ENCODE data around the gene NUP62CL.

The NUP62CL gene

DNA sequence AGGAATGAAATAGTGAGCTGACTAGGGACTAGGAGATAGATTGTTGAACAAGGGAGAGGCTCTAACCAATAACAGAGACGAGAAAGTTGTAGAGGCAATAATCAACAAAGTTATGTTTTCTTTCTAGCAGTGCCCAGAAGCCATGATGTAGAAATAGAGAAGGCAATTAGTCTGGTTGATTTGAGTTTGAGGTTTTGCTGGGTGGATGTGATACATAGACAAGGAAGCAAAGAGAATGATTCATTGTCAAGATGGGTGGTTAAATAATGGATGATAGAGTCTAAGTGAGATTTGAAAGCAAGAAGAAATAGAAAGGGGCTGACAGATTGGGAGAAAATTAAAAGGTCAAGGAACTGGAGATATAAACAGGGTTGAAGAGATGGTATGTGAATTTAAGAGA, 98.8 kb downstream of the NUP62CL start:
- no peaks in the 10 kb centered on the region for H3K79me2 ChIP-seq (ENCODE audit: control insufficient read depth, low read length)
- no peaks in the 10 kb centered on the region for H4K20me1 ChIP-seq (ENCODE audit: control insufficient read depth, insufficient read depth, low read depth, low read length)
- H3K4me2 ChIP-seq (ENCODE audit: low read length), result no peak overlapping the region
- TF ChIP-seq, protein P1, sequence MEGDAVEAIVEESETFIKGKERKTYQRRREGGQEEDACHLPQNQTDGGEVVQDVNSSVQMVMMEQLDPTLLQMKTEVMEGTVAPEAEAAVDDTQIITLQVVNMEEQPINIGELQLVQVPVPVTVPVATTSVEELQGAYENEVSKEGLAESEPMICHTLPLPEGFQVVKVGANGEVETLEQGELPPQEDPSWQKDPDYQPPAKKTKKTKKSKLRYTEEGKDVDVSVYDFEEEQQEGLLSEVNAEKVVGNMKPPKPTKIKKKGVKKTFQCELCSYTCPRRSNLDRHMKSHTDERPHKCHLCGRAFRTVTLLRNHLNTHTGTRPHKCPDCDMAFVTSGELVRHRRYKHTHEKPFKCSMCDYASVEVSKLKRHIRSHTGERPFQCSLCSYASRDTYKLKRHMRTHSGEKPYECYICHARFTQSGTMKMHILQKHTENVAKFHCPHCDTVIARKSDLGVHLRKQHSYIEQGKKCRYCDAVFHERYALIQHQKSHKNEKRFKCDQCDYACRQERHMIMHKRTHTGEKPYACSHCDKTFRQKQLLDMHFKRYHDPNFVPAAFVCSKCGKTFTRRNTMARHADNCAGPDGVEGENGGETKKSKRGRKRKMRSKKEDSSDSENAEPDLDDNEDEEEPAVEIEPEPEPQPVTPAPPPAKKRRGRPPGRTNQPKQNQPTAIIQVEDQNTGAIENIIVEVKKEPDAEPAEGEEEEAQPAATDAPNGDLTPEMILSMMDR (IDR thresholded peaks at IDR 0.05; ENCODE audit: low read depth, low read length, poor library complexity, severe bottlenecking), result no peak
- no peak for TF ChIP-seq EZH2phosphoT487 (IDR thresholded peaks at IDR 0.05; ENCODE audit: borderline replicate concordance, low read length)
- H3K4me3 ChIP-seq (ENCODE audit: low read length), result no peak overlapping the region
- H3K4me1 ChIP-seq (ENCODE audit: control insufficient read depth, low read length), result peaks cover 7% of the 10 kb centered on the region
- H3K9me2 ChIP-seq (replicated peaks; ENCODE audit: control insufficient read depth, low read length), result no peaks in the 10 kb centered on the region
- no peaks in the 10 kb centered on the region for H3K9me3 ChIP-seq (ENCODE audit: control insufficient read depth, insufficient read depth, low read length)
- no peaks in the 10 kb centered on the region for H3F3A ChIP-seq (ENCODE audit: control insufficient read depth, insufficient read depth)
- H3K27me3 ChIP-seq (ENCODE audit: control insufficient read depth, low read length), result no peaks in the 10 kb centered on the region
- H3K27ac ChIP-seq (ENCODE audit: low read depth, low read length), result no peak overlapping the region
- peaks cover 23% of the 10 kb centered on the region for H3K36me3 ChIP-seq (ENCODE audit: control insufficient read depth, low read length)

DNA sequence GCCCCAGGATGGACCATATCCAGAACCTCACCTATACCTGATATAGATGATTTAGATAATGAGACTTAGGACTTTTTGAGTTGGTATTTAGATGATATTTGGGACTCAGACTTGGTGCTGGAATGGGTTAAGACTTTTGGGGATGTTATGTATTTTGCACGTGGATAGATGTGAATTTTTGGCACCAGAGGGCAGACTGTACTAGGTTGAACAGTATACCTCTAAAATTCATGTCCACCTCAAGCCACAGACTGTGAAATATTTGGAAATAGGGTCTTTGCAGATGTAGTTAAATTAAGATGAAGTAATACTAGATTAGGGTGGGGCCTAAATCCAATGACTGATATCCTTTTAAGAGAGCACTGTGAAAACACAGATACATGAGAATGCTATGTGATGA, 103.3 kb downstream of the NUP62CL start:
- H3K27ac ChIP-seq (ENCODE audit: low read depth, low read length), result no peak overlapping the region
- no peak overlapping the region for H3K4me3 ChIP-seq (ENCODE audit: low read length)
- no peak overlapping the region for H3K4me2 ChIP-seq (ENCODE audit: low read length)
- TF ChIP-seq, protein P1 (IDR thresholded peaks at IDR 0.05; ENCODE audit: low read depth, low read length, poor library complexity, severe bottlenecking), result no peak
- no peak for TF ChIP-seq EZH2phosphoT487 (IDR thresholded peaks at IDR 0.05; ENCODE audit: borderline replicate concordance, low read length)
- H3K36me3 ChIP-seq (ENCODE audit: control insufficient read depth, low read length), result peaks cover 3% of the 10 kb centered on the region
- no peaks in the 10 kb centered on the region for H4K20me1 ChIP-seq (ENCODE audit: control insufficient read depth, insufficient read depth, low read depth, low read length)
- no peaks in the 10 kb centered on the region for H3K9me3 ChIP-seq (ENCODE audit: control insufficient read depth, insufficient read depth, low read length)
- no peaks in the 10 kb centered on the region for H3K9me2 ChIP-seq (replicated peaks; ENCODE audit: control insufficient read depth, low read length)
- H3K27me3 ChIP-seq (ENCODE audit: control insufficient read depth, low read length), result no peaks in the 10 kb centered on the region
- peaks cover 7% of the 10 kb centered on the region for H3K4me1 ChIP-seq (ENCODE audit: control insufficient read depth, low read length)
- no peaks in the 10 kb centered on the region for H3K79me2 ChIP-seq (ENCODE audit: control insufficient read depth, low read length)
- no peaks in the 10 kb centered on the region for H3F3A ChIP-seq (ENCODE audit: control insufficient read depth, insufficient read depth)

DNA sequence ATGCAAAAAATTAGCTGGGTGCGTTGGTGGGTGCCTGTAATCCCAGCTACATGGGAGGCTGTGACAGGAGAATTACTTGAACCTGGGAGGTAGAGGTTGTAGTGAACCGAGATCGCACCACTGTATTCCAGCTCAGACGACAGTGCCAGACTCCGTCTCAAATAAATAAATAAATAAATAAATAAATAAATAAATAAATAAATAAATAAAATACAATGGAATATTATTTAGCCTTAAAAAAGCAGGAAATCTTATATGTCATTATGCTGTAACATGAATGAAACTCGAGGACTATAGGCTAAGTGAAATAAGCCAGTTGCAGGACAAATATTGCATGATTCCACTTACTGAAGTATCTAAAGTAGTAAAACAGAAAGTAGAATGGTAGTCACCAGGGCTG, 130.1 kb downstream of the NUP62CL start:
- Histone ChIP-seq H3K4me2 (ENCODE audit: low read length) (no peak overlapping the region), H3K9me3 (ENCODE audit: control insufficient read depth, insufficient read depth, low read length) (no peaks in the 10 kb centered on the region), H3K27me3 (ENCODE audit: control insufficient read depth, low read length) (no peaks in the 10 kb centered on the region), H3K9me2 (replicated peaks; ENCODE audit: control insufficient read depth, low read length) (no peaks in the 10 kb centered on the region), H3K79me2 (ENCODE audit: control insufficient read depth, low read length) (no peaks in the 10 kb centered on the region), H3K4me3 (ENCODE audit: low read length) (no peak overlapping the region), H4K20me1 (ENCODE audit: control insufficient read depth, insufficient read depth, low read depth, low read length) (no peaks in the 10 kb centered on the region), H3F3A (ENCODE audit: control insufficient read depth, insufficient read depth) (no peaks in the 10 kb centered on the region), H3K27ac (ENCODE audit: low read depth, low read length) (no peak overlapping the region), H3K36me3 (ENCODE audit: control insufficient read depth, low read length) (no peaks in the 10 kb centered on the region), H3K4me1 (ENCODE audit: control insufficient read depth, low read length) (no peaks in the 10 kb centered on the region)
- TF ChIP-seq, protein P1 (IDR thresholded peaks at IDR 0.05; ENCODE audit: low read depth, low read length, poor library complexity, severe bottlenecking), result no peak
- no peak for TF ChIP-seq EZH2phosphoT487 (IDR thresholded peaks at IDR 0.05; ENCODE audit: borderline replicate concordance, low read length)
